Activated CD8-positive, alpha-beta memory T cell treated with anti-CD3 and anti-CD28 coated beads for 24 hours (primary cell): ENCODE data around the gene NDUFAB1.
"Not testable (repeated sequence)": the region's sequence is repeated elsewhere in the genome, so short reads cannot be mapped to it uniquely, and the experiment has no call there.

Experiments used
- DNase-seq: peaks from one replicate; pipeline ENCODE4 v3.0.0-alpha.2; 2020

NDUFAB1 gene

GRCh38 chr16:23544436-23544835 is 51.7 kb downstream of the NDUFAB1 start:
- no peak for DNase-seq

- DNase-seq: not testable (repeated sequence)
These were observed 55.3 kb downstream of the NDUFAB1 start for GRCh38 chr16:23540817-23541178.

GRCh38 chr16:23539984-23540816 is 55.9 kb downstream of the NDUFAB1 start:
- DNase-seq: no peak

- no peak for DNase-seq
These were observed 57.2 kb downstream of the NDUFAB1 start for GRCh38 chr16:23538919-23539278.

- DNase-seq: no peak
These were observed 58.7 kb downstream of the NDUFAB1 start for GRCh38 chr16:23537390-23537789.

GRCh38 chr16:23535901-23536300 is 60.2 kb downstream of the NDUFAB1 start:
- DNase-seq: no peak

- DNase-seq: no peak
These were observed 61.0 kb downstream of the NDUFAB1 start for GRCh38 chr16:23534868-23535860.

GRCh38 chr16:23532448-23532847 is 63.7 kb downstream of the NDUFAB1 start:
- no peak for DNase-seq
